ENCODE data around the gene MEGF11. TPM values are rescaled to one million over a fixed set of nuclear protein-coding genes. Genes with fewer than 3 reads are reported as not detected.
"Not testable (repeated sequence)": the region's sequence is repeated elsewhere in the genome, so short reads cannot be mapped to it uniquely, and the experiment has no call there.

Gene MEGF11
- total and polyA plus RNA-seq, 10 donors: 0.02 to 0.61 (median 0.23) TPM; not detected in 4

GRCh38 chr15:65978110-65978509 is 275.4 kb downstream of the MEGF11 start:
- WGBS, 5 donors: 61 to 81% (median 65%) methylated on average over 1 of the region's 1 CpG
- H3K36me3 ChIP-seq: no peaks in the 10 kb centered on the region
- H3K4me3 ChIP-seq: no peak overlapping the region
- no peaks in the 10 kb centered on the region for H3K9me3 ChIP-seq
- DNase-seq: no peak
- peaks cover 0 to 44% (median 19%) of the 10 kb centered on the region in 7 donors for H3K27me3 ChIP-seq (replicated peaks in 1 of 7)
- no peak overlapping the region for H3K27ac ChIP-seq
- TF ChIP-seq POLR2A (IDR thresholded peaks at IDR 0.05): no peak
- intact Hi-C loops (cut with DNase I; ENCODE audit: low total_unique reads): no loop called here
- H3K4me1 ChIP-seq: peaks cover 0 to 17% (median 11%) of the 10 kb centered on the region in 6 donors

- DNase-seq; H3K27ac ChIP-seq; H3K36me3 ChIP-seq; H3K9me3 ChIP-seq; intact Hi-C loops (cut with DNase I; ENCODE audit: low total_unique reads); H3K4me1 ChIP-seq; H3K4me3 ChIP-seq: not testable (repeated sequence)
- WGBS, 5 donors: 86 to 95% (median 90%) methylated on average over 7 of the region's 7 CpGs
- peaks cover 0 to 38% (median under 1%) of the 10 kb centered on the region in 7 donors for H3K27me3 ChIP-seq (replicated peaks in 1 of 7)
Measured at GRCh38 chr15:65976196-65976595, 277.4 kb downstream of the MEGF11 start.

DNA sequence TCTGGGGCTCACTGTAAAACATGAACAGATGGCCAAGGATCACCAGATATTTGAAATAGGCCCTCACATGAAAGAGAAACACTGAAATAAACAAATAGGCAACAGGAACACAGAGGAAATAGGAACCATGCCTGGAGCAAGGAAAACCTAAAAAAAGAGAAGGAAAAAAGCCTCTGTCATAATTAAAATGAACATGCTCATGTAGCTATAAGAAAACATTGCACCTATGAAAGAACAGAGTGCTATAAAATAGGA is 281.9 kb downstream of the MEGF11 start:
- DNase-seq: no peak
- no peaks in the 10 kb centered on the region for H3K9me3 ChIP-seq
- no peak overlapping the region for H3K27ac ChIP-seq
- TF ChIP-seq POLR2A (IDR thresholded peaks at IDR 0.05) (no peak), POLR2AphosphoS5 (IDR thresholded peaks at IDR 0.05) (no peak), CTCF (IDR thresholded peaks at IDR 0.05 in 8 of 11, conservative IDR thresholded peaks at IDR 0.05 in 3 of 11) (no peak)
- no peaks in the 10 kb centered on the region for H3K4me1 ChIP-seq
- peaks cover 0 to 78% (median 5%) of the 10 kb centered on the region in 7 donors for H3K27me3 ChIP-seq (replicated peaks in 1 of 7)
- H3K4me3 ChIP-seq: no peak overlapping the region
- no peaks in the 10 kb centered on the region for H3K36me3 ChIP-seq
- intact Hi-C loops (cut with DNase I; ENCODE audit: low total_unique reads): no loop called here

DNA sequence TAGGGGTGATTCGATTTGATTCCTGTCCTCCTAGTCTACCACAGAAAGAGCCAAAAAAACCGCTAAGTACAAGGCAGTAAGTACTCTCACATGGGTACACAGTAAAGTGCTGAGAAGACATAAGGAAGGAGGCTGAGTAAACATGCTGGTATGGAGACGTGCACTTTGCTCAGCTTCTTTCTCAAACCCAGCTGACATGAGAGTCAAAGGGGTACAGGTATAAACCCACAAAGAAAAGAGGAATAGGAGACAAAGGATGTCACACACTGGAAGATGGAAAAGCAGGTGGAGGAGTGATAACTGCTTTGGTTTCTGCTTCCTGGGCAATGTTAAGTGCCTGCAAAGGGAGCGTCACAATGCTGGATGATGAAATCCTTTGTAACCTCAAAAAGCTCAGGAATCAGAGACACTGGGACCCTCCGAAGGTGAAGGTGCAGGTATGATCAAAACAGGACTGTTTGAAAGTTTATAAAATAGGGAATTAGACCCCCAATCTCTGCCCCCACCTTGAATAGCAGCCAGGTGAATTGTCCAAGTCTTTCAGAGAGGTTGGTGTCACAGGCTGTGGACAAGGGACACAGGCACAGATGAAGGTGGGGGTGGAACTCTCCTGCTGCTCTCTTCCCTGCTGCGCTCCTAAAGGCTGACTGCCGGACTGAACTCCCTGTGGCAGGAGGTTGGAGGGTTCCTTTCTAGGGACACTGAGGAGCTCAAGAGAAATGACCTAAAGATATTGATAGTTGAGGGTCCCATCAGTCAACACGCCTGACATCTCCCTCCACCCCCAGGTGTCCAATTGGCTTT is 282.4 kb downstream of the MEGF11 start:
- Histone ChIP-seq H3K4me1 (no peaks in the 10 kb centered on the region), H3K27ac (no peak overlapping the region), H3K9me3 (no peaks in the 10 kb centered on the region), H3K27me3 (replicated peaks in 1 of 7) (peaks cover 0 to 82% (median 5%) of the 10 kb centered on the region in 7 donors), H3K36me3 (no peaks in the 10 kb centered on the region), H3K4me3 (no peak overlapping the region)
- intact Hi-C loops (cut with DNase I; ENCODE audit: low total_unique reads): no loop called here
- DNase-seq: no peak
- no peak for TF ChIP-seq POLR2A (IDR thresholded peaks at IDR 0.05)
- no peak for TF ChIP-seq CTCF (IDR thresholded peaks at IDR 0.05 in 8 of 11, conservative IDR thresholded peaks at IDR 0.05 in 3 of 11)
- no peak for TF ChIP-seq POLR2AphosphoS5 (IDR thresholded peaks at IDR 0.05)
- 70 to 75% (median 72%) methylated on average over 8 of the region's 8 CpGs for WGBS, 5 donors

- peaks cover 0 to 87% (median 5%) of the 10 kb centered on the region in 7 donors for H3K27me3 ChIP-seq (replicated peaks in 1 of 7)
- 68 to 82% (median 74%) methylated on average over 7 of the region's 7 CpGs for WGBS, 5 donors
- H3K36me3 ChIP-seq: no peaks in the 10 kb centered on the region
- H3K4me3 ChIP-seq: no peak overlapping the region
- intact Hi-C loops (cut with DNase I; ENCODE audit: low total_unique reads): no loop called here
- DNase-seq: peak; percentile 6
- H3K27ac ChIP-seq: no peak overlapping the region
- no peaks in the 10 kb centered on the region for H3K9me3 ChIP-seq
- H3K4me1 ChIP-seq: no peaks in the 10 kb centered on the region
- TF ChIP-seq CTCF (IDR thresholded peaks at IDR 0.05 in 8 of 11, conservative IDR thresholded peaks at IDR 0.05 in 3 of 11) (no peak), POLR2AphosphoS5 (IDR thresholded peaks at IDR 0.05) (no peak), POLR2A (IDR thresholded peaks at IDR 0.05) (no peak)
Measured at GRCh38 chr15:65969865-65970816, 283.4 kb downstream of the MEGF11 start.
